Left lung (tissue), 10 donors: Measurements from ENCODE around the gene TMEM255B. TPM values are rescaled to one million over a fixed set of nuclear protein-coding genes. Genes with fewer than 3 reads are reported as not detected.
A peak's percentile ranks its signal among the peaks of the same experiment; 100 is the strongest.

Experiments
- ATAC-seq: fragments of 200-7000 bp; cut with Tn5 transposase; one replicate; pipeline ENCODE4 v1.9.1; 2020; ENCODE audit warnings: moderate library complexity
- DNase-seq, 4 donors: peaks; one replicate each; pipeline ENCODE4 v3.0.0-alpha.2; 2013 to 2020
- H3K27ac ChIP-seq, 2 donors: fragments of 200-600 bp; sonication (generic) in 1 of 2; one replicate each; pipeline versions ENCODE4 v1.5.0 to v1.8.0; 2020 to 2021
- H3K27me3 ChIP-seq, 2 donors: fragments of 200-600 bp; sonication (generic) in 1 of 2; one replicate each; pipeline versions ENCODE4 v1.5.0 to v1.8.0; 2020 to 2021
- H3K36me3 ChIP-seq, 2 donors: fragments of 200-600 bp; sonication (generic) in 1 of 2; one replicate each; pipeline versions ENCODE4 v1.5.0 to v1.8.0; 2020 to 2021
- H3K4me1 ChIP-seq, 2 donors: fragments of 200-600 bp; one replicate each; pipeline ENCODE4 v1.8.0; 2021
- H3K4me3 ChIP-seq, 2 donors: fragments of 200-600 bp; sonication (generic) in 1 of 2; one replicate each; pipeline versions ENCODE4 v1.5.0 to v1.8.0; 2020 to 2021; ENCODE audit warnings: mild to moderate bottlenecking in 1 of 2
- H3K9me3 ChIP-seq, 2 donors: fragments of 200-600 bp; sonication (generic) in 1 of 2; one replicate each; pipeline versions ENCODE4 v1.5.0 to v1.8.0; 2020 to 2021
- CTCF ChIP-seq, 2 donors: fragments of 200-600 bp; sonication (generic) in 1 of 2; IDR thresholded peaks; one replicate each; pipeline versions ENCODE4 v1.5.0 to v1.8.0; 2021; ENCODE audit warnings: antibody characterized with exemption in 2 of 2
- intact Hi-C, 2 donors: fragments of 100-400 bp; cut with DNase I; formaldehyde crosslinking; loops; one replicate each; pipeline versions ENCODE4 v1.11.2 to v1.14.2; 2022
- polyA plus RNA-seq, 6 donors: library from polyadenylated mRNA; unstranded; fragments of 120-200 nt; gene quantifications; one replicate each; pipeline ENCODE4 v1.2.1, GENCODE V29; 2013; ENCODE audit not compliant: insufficient read length in 6 of 6
- total RNA-seq, 2 donors: library from RNA; stranded (reverse); fragmentation: NEBNext Ultra II Directional; extraction: Animal tissue kit (Norgen Biotek cat#: 25700); gene quantifications; one replicate each; pipeline ENCODE4 v1.2.1, GENCODE V29; 2021
- donor health status: DM: no; HTN: yes; CAD: no.
- donor health status: DM: no; HTN: no; CAD: no.

TMEM255B gene
- total and polyA plus RNA-seq, 8 donors = 10.4 to 30.7 (median 15.7) TPM

GRCh38 chr13:113777311-113778260 lies 18.6 kb downstream of the TMEM255B start:
- peak in 2 of 4 donors; percentile 15 to 36 for DNase-seq
- peak; percentile 63 for ATAC-seq
- H3K27me3 ChIP-seq = peaks cover 0 to 29% of the 10 kb centered on the region in 2 donors
- H3K36me3 ChIP-seq = no peaks in the 10 kb centered on the region
- no peaks in the 10 kb centered on the region for H3K4me1 ChIP-seq
- H3K9me3 ChIP-seq = no peaks in the 10 kb centered on the region
- intact Hi-C loops = no loop called here
- no peak overlapping the region for H3K27ac ChIP-seq
- no peak overlapping the region for H3K4me3 ChIP-seq
- no peak for TF ChIP-seq CTCF (IDR thresholded peaks at IDR 0.05)

- Histone ChIP-seq H3K27ac (no peak overlapping the region), H3K4me3 (no peak overlapping the region), H3K9me3 (no peaks in the 10 kb centered on the region), H3K27me3 (peaks cover 0 to 16% of the 10 kb centered on the region in 2 donors), H3K4me1 (no peaks in the 10 kb centered on the region), H3K36me3 (no peaks in the 10 kb centered on the region)
- intact Hi-C loops = no loop called here
- ATAC-seq (no peak), DNase-seq (no peak)
- no peak for TF ChIP-seq CTCF (IDR thresholded peaks at IDR 0.05)
Observed at GRCh38 chr13:113781571-113781970, 22.5 kb downstream of the TMEM255B start.

GRCh38 chr13:113782472-113782871 lies 23.4 kb downstream of the TMEM255B start:
- Histone ChIP-seq H3K36me3 (no peaks in the 10 kb centered on the region), H3K27ac (no peak overlapping the region), H3K4me3 (no peak overlapping the region), H3K27me3 (peaks cover 0 to 7% of the 10 kb centered on the region in 2 donors), H3K4me1 (no peaks in the 10 kb centered on the region), H3K9me3 (no peaks in the 10 kb centered on the region)
- no peak for ATAC-seq
- no peak for TF ChIP-seq CTCF (IDR thresholded peaks at IDR 0.05)
- intact Hi-C loops = no loop called here
- no peak for DNase-seq

GRCh38 chr13:113783200-113783881 lies 24.3 kb downstream of the TMEM255B start:
- TF ChIP-seq CTCF (IDR thresholded peaks at IDR 0.05) = no peak
- DNase-seq (no peak), ATAC-seq (no peak)
- Histone ChIP-seq H3K27me3 (no peaks in the 10 kb centered on the region), H3K4me1 (no peaks in the 10 kb centered on the region), H3K4me3 (no peak overlapping the region), H3K9me3 (no peaks in the 10 kb centered on the region), H3K27ac (no peak overlapping the region), H3K36me3 (no peaks in the 10 kb centered on the region)
- intact Hi-C loops = no loop called here
